Measurements from ENCODE around the gene ZNF334.

DNA sequence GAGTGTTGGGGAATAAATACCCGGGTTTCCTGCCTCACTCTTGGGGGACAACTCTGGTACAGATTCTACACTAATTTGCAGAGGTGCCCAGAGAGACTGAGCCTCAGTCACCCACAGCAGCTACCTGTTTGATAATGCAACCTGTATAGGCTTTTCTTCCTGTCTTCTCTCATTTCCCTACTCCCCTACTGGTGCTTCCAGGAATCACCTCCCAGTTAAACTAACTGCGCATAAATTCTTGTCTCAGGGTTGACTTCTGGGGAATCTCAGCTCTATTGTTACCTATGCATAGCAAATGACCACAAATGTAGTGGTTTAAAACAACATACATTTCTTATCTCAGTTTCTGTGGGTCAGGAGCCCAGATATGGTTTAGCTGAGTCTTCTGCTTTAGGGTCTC, 25.8 kb upstream of the ZNF334 start:
- TF ChIP-seq, protein P1, sequence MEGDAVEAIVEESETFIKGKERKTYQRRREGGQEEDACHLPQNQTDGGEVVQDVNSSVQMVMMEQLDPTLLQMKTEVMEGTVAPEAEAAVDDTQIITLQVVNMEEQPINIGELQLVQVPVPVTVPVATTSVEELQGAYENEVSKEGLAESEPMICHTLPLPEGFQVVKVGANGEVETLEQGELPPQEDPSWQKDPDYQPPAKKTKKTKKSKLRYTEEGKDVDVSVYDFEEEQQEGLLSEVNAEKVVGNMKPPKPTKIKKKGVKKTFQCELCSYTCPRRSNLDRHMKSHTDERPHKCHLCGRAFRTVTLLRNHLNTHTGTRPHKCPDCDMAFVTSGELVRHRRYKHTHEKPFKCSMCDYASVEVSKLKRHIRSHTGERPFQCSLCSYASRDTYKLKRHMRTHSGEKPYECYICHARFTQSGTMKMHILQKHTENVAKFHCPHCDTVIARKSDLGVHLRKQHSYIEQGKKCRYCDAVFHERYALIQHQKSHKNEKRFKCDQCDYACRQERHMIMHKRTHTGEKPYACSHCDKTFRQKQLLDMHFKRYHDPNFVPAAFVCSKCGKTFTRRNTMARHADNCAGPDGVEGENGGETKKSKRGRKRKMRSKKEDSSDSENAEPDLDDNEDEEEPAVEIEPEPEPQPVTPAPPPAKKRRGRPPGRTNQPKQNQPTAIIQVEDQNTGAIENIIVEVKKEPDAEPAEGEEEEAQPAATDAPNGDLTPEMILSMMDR (conservative IDR thresholded peaks at IDR 0.05; ENCODE audit: low read length), result no peak
- TF ChIP-seq EZH2phosphoT487 (IDR thresholded peaks at IDR 0.05; ENCODE audit: borderline replicate concordance, low read depth, low read length), result no peak

All from OCI-LY7 (cell line).